Thoracic aorta (tissue), 2 donors: Measurements from ENCODE around the gene PFDN6. TPM values are rescaled to one million over a fixed set of nuclear protein-coding genes. Genes with fewer than 3 reads are reported as not detected.

Source experiments
- ATAC-seq: fragments of 150-250 bp; one replicate; pipeline ENCODE4 v1.8.0; 2017; ENCODE audit warnings: low read depth; ENCODE audit not compliant: insufficient number of reproducible peaks, low FRiP score
- DNase-seq: peaks from one replicate; pipeline ENCODE4 v3.0.0-alpha.2; 2020; ENCODE audit warnings: low spot score
- H3K27ac ChIP-seq, 2 donors: fragments of 200-600 bp; sonication (generic); 1 replicate in 1 of 2; 2 replicates in 1 of 2; pipeline ENCODE4 v1.5.1; 2016; ENCODE audit warnings: mild to moderate bottlenecking in 2 of 2, moderate library complexity in 2 of 2
- H3K27me3 ChIP-seq: fragments of 200-600 bp; sonication (generic); replicated peaks from 2 replicates; pipeline ENCODE4 v1.6.0; 2016; ENCODE audit warnings: mild to moderate bottlenecking; ENCODE audit not compliant: insufficient read depth
- H3K36me3 ChIP-seq: fragments of 200-600 bp; sonication (generic); one replicate; pipeline ENCODE4 v1.5.1; 2016
- H3K4me1 ChIP-seq, 2 donors: fragments of 200-600 bp; sonication (generic); 1 replicate in 1 of 2; 2 replicates in 1 of 2; pipeline versions ENCODE4 v1.5.1 to v1.6.0; 2016; ENCODE audit warnings: low read depth in 2 of 2, mild to moderate bottlenecking in 1 of 2; ENCODE audit not compliant: control insufficient read depth in 1 of 2
- H3K4me3 ChIP-seq: fragments of 200-600 bp; sonication (generic); 2 replicates; pipeline ENCODE4 v1.5.1; 2016; ENCODE audit warnings: mild to moderate bottlenecking
- H3K9me3 ChIP-seq: fragments of 200-600 bp; sonication (generic); 2 replicates; pipeline ENCODE4 v1.5.1; 2016
- CTCF ChIP-seq: fragments of 200-600 bp; sonication (generic); IDR thresholded peaks from one replicate; pipeline ENCODE4 v1.5.1; 2019; ENCODE audit warnings: antibody characterized with exemption
- total RNA-seq, 2 donors: library from RNA; depleted of rRNA; stranded (reverse); fragments of >200 nt; gene quantifications; one replicate each; pipeline versions ENCODE4 v1.1.0 to v1.2.3, GENCODE V29; 2016

The PFDN6 gene
- total RNA-seq, 2 donors from 2014 or later: 26.8 to 31.9 TPM

GRCh38 chr6:33317669-33318425 lies 28.4 kb downstream of the PFDN6 start, which contains the start of gene ZBTB22:
Gene ZBTB22, minus strand, starts transcription at chr6:33317744. Its CDS starts 828 bp downstream, at chr6:33316916.
- H3K4me3 ChIP-seq: peak within 1 kb of the TSS; percentile 76
- no peak for TF ChIP-seq CTCF
- H3K36me3 ChIP-seq: peaks cover 16% of the 10 kb centered on the region
- peak; percentile 88 for ATAC-seq
- no peaks in the 10 kb centered on the region for H3K27me3 ChIP-seq
- peaks cover 52 to 69% of the 10 kb centered on the region in 2 donors for H3K4me1 ChIP-seq
- DNase-seq: peak; percentile 100
- H3K9me3 ChIP-seq: no peaks in the 10 kb centered on the region
- peak within 1 kb of the TSS; percentile 66 to 75 for H3K27ac ChIP-seq

GRCh38 chr6:33318426-33319073 lies 29.1 kb downstream of the PFDN6 start:
- H3K27ac ChIP-seq: peak overlapping the region; percentile 66 to 75
- no peaks in the 10 kb centered on the region for H3K9me3 ChIP-seq
- TF ChIP-seq CTCF: no peak
- H3K4me3 ChIP-seq: peak overlapping the region; percentile 76
- no peak for DNase-seq
- no peak for ATAC-seq
- H3K27me3 ChIP-seq: no peaks in the 10 kb centered on the region
- peaks cover 52 to 71% of the 10 kb centered on the region in 2 donors for H3K4me1 ChIP-seq
- peaks cover 16% of the 10 kb centered on the region for H3K36me3 ChIP-seq

DNA sequence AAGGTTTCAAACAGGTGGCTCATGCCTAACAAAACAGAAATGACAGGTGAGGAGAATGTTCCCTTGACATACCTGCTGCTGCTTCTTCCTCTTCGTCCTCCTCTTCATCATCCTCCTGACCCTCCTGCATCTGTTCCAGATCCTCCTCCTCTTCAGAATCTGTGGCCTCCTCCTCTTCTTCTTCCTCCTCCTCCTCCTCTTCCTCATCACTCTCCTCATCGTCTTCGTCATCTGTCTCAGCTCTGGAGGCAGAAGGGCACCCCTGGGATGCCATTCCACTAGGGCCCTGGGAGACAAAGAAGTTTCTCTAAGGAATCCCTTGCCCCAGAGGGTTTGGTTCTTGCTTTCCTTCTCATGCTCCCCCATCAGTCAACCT lies 30.5 kb downstream of the PFDN6 start:
- Histone ChIP-seq H3K4me3 (peak overlapping the region; percentile 33), H3K9me3 (no peaks in the 10 kb centered on the region), H3K27me3 (no peaks in the 10 kb centered on the region), H3K4me1 (peaks cover 53 to 68% of the 10 kb centered on the region in 2 donors), H3K27ac (peak overlapping the region; percentile 47 to 75), H3K36me3 (peaks cover 16% of the 10 kb centered on the region)
- no peak for DNase-seq
- TF ChIP-seq CTCF: no peak
- ATAC-seq: no peak

DNA sequence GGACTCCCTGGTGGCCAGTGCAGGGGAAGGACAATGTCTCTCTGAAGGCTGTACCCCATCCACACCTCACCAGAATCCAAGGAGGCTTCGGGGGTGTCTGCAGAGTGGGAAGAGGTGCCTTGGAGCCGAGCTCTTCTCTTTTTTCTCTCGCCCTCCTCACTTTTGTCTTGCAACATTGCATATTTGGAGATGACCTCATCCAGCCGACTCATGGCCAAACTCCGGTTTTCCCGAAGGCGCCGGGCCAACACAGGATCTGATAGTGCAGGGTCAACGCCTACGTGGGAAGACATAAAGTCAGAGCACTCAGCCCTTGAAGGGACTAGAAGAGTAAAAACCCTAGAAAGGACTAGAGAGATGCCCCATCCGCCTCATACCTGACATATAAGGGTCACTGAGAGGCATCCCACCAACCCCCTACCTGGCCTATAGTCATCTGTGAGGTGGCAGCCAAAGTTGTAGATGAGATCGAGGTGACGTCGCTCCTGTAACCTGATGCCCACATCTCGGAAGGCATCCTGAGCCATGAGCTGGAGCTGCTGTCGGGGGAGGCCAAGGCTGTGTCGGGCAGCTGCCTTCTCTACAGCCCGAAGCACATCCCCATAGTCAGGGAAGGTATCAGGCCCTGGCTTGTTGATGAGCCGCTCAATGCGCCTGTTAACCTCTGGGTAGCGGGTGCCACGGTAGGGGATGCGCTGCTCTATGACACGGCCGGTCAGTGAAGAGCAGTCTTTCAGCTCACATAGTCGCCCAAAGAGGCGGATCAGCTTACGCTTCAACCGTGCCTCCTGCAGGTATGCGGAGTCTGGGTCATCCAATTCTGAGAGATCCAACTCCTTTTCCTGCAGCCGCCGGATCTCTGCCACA lies 31.1 kb downstream of the PFDN6 start:
- ATAC-seq: no peak
- Histone ChIP-seq H3K27me3 (no peaks in the 10 kb centered on the region), H3K27ac (peak overlapping the region; percentile 70 to 75), H3K4me3 (peak overlapping the region; percentile 33), H3K4me1 (peaks cover 49 to 61% of the 10 kb centered on the region in 2 donors), H3K36me3 (peaks cover 16% of the 10 kb centered on the region), H3K9me3 (no peaks in the 10 kb centered on the region)
- TF ChIP-seq CTCF: no peak
- DNase-seq: no peak
